LNCAP (cell line): ENCODE data around the gene COG8.

Experiments
- TF ChIP-seq, protein P1 (sequence below): fragments of 450-650 bp; IDR thresholded peaks from 2 replicates; pipeline ENCODE4 v1.5.1; 2017; ENCODE audit warnings: mild to moderate bottlenecking

The COG8 gene

GRCh38 chr16:69307091-69307490 is 32.3 kb downstream of the COG8 start:
- TF ChIP-seq, protein P1, sequence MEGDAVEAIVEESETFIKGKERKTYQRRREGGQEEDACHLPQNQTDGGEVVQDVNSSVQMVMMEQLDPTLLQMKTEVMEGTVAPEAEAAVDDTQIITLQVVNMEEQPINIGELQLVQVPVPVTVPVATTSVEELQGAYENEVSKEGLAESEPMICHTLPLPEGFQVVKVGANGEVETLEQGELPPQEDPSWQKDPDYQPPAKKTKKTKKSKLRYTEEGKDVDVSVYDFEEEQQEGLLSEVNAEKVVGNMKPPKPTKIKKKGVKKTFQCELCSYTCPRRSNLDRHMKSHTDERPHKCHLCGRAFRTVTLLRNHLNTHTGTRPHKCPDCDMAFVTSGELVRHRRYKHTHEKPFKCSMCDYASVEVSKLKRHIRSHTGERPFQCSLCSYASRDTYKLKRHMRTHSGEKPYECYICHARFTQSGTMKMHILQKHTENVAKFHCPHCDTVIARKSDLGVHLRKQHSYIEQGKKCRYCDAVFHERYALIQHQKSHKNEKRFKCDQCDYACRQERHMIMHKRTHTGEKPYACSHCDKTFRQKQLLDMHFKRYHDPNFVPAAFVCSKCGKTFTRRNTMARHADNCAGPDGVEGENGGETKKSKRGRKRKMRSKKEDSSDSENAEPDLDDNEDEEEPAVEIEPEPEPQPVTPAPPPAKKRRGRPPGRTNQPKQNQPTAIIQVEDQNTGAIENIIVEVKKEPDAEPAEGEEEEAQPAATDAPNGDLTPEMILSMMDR: no peak

DNA sequence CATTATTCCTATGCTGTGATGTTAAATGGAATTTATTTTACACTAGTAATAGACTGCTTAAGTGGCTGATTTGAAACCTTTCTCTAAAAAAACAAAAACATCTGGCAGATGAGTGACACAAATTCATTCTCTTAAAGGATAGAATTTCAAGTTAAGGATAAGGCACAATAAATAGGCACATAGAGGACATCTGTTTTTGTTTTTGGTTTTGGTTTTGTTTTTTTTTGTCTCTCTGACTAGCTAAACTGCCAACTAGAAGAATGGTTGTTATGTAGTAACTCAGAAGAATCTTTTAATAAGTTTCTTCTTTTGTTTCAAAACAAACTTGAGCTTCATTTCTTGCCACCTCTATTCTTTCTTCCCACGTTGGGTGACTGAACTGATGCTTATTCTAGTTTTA is 33.3 kb downstream of the COG8 start:
- TF ChIP-seq, protein P1: no peak

GRCh38 chr16:69302301-69302700 is 37.1 kb downstream of the COG8 start:
- TF ChIP-seq, protein P1: no peak

GRCh38 chr16:69301861-69302260 is 37.5 kb downstream of the COG8 start:
- TF ChIP-seq, protein P1: no peak

DNA sequence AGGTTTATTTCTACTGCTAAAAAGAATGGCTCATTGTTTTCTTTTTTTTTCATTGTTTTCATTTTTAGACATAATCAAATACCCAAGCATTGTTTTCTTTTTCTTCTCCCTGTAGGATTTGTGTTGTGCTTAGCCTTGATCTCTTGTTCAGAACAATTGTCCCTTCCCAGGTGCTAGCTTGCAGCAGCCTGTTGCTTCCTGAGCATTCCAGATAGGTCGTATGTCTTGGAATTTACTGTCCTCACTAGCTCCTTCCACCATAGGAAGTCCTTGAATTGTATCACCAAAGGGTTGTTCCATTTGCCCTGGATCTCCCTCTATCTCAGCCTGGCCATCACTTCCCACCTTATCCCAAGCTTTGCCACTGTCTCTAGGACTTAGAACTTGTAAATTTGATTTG is 38.2 kb downstream of the COG8 start:
- TF ChIP-seq, protein P1: no peak

DNA sequence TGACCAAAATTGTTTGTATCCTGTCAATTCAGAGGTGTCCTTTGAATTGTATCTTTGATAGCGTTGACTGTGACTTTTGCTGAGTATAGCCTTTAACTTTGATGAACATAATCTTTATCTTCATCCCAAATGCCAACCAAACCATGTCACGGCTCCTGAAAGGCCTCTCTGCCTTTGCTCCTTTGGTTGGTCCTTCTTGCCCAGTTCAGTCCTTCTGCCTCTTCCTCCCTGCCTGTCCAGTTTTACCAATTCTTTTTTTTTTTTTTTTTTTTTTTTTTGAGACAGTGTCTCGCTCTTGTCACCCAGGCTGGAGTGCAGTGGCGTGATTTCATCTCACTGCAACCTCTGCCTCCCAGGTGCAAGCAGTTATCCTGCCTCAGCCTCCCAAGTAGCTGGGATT is 41.1 kb downstream of the COG8 start:
- TF ChIP-seq, protein P1: no peak

- TF ChIP-seq, protein P1: no peak
Observed at GRCh38 chr16:69294051-69294450, 45.3 kb downstream of the COG8 start.

DNA sequence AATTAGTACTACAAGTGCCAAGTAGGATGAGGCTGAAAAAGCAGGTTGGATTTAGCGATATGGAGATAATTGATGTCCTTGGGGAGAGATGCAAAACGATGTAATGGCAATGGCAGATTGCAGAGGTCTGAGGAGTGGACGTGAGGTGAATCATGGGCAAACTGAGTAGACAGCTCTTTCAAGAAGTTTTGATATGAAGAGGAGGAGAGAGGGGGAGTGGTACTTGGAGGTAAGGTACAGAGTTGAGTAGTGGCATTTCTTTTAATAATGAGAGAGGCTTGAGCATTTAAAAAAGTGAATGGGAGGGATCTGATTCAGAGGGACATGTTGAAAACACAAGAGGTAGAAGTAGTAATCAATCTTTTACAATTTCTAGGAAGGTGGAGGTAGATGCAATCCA is 46.0 kb downstream of the COG8 start:
- TF ChIP-seq, protein P1: no peak
